HG03575 (cell line): ENCODE data around the gene IDH3A.

Experiments
- ATAC-seq: cut with Tn5 transposase; IDR thresholded peaks from one replicate; pipeline ENCODE4 v1.9.1; 2021; ENCODE audit not compliant: unreplicated experiment, insufficient number of reproducible peaks, low FRiP score; ENCODE audit errors: extremely low read depth

Gene IDH3A

DNA sequence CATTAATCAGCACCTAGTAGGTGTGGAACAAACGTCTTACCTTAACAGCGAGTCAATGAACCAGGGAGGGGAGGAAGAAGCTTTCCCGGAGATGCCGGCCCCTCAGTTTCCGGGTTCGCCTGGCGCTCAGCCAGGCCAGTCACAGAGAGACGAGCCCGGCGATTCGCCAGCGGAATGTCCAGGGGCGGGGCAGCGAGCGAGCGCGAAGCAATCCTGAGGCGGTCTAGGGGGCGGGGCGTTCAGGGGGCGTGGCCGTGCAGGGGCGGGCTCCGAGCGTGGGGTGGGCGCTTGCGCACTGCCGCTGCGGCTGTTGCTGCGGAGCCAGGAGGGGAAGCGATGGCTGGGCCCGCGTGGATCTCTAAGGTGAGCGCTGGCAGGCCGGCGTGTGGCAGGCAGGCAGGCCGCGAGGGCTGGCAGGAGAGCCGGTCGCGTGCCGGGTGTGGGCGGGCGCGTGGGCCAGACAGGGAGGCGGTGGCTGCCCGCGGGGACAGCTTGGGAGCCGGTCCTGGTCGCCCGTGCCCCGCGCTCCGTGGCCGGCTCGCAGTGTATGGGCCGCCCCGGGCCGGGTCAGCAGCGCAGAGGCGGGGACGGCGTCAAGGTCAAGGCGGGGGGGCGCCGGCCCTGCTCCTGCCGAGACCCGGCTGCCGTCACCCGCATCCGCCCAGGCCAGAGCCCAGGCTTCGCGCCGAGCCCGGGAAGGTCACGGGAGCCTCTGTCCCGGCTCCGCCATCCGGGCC, at the start of gene IDH3A:
Gene IDH3A, plus strand, starts transcription at position 295 of the 737 bp plus-strand sequence. Its CDS starts 42 bp downstream, at position 337.
- ATAC-seq: no peak

DNA sequence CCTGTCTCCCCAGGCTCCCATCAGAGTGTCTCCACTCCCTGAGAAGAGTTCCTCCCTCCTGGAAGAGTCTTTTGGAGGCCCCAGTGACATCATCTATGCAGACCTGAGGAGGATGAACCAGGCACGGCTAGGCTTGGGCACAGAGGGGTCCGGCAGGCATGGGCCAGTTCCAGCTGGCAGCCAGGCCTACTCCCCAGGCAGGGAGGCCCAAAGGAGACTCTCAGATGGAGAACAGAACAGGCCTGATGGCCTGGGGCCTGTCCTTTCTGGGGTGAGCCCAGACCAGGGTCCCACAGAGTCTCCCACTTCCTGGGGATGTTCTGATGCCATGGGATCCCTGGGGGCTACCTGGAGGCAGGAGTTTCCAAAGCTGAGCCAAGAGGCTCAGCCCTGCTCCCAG, 48.3 kb upstream of the IDH3A start:
- no peak for ATAC-seq

DNA sequence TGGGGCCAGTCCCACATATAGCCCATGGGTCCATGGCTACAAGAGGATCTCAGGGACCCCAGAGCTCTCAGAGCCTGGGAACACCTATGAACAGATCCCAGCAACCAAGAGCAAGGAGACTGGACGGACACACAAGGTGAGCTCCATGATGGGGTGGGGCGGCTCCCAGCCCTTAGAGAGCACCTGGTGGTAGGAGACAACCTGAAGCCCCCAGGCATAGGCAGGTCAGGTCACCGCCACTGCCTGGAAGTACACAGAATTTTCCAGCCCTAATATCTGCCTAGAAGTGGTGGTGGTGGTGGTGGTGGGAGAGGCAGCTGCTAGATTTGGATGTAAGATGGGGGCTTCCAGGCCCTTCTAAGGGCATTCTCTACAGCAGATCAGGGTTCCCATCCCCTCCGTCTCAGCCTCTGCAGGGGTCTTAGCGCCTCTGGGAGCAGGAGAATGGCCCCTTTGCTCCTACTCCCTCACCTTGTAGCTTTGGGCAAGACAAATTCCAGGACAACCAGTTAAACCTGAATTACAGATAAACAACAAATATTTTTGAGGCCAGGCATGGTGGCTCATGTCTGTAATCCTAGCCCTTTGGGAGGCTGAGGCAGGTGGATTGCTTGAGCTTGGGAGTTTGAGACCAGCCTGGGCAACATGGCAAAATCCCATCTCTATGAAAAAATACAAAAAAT, 47.6 kb upstream of the IDH3A start:
- no peak for ATAC-seq

DNA sequence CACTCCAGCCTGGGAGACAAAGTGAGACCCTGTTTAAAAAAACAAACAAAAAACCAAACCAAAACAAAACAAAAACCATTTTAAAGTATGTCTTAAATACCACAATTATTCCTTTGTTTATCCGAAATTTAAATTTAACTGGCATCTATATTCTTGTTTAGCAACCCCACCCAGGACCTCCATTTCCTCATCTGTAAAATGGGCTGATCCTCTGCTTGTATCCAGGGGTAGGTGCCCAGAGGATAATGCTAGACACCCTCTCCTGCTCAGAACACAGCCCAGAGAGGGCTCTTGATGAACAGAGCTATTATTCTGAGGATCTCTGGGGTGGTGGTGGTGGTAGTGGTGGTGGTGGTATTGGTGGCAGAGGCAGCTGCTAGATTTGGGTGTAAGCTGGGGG, 47.0 kb upstream of the IDH3A start:
- ATAC-seq: no peak

DNA sequence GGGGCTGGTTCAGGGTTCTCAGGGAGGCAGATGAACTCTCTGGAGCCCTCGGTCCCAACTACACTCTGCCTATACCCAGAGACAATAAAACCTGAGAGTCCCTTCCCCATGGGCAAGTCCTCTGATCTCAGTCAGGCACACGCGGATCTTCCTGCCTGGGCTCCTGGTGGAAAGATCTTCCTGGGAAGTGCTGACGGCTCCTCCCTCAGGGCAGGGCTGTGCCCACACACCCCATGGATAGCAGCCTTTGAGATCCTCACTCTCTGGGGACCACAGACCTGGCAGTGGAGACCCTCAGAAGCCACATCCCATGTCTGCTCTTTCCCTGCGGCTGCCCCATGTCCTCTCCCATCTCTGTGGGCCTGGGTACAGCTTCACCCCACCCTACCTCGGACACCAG, 46.4 kb upstream of the IDH3A start:
- ATAC-seq: no peak

DNA sequence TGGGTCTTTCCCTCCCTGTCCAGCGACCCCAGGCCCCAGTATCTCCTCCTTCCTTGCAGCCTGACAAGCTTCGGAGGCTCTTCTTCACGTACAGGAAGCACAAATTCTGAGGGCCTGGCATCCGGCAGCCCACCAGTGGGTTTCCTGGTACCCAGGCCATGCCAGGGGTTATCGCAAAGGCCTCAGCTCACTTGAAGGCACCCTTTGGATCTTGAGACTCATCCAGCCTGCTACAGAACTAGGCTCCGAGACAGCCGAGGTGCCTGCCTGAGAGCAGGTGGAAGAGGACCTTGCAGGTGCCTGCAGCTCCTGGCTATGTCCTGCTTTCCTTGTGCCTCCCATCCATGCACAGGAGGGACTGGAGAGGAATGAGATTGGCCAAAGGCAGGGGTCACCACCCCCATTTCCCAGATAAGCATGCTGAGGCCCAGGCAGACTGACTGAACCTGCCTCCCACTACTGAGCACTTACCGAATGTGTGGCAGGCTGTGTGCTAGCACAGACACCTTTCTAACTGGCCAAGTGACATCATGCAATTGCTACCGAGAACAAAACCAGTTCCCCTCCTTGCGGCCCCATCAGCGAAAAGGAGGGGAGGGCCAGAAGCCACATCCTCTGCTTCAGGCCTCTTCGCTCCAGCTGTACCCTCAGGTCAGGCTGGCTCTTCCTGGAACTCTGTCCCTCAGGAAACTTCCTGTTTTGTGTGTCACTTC, 45.6 kb upstream of the IDH3A start:
- ATAC-seq: no peak

DNA sequence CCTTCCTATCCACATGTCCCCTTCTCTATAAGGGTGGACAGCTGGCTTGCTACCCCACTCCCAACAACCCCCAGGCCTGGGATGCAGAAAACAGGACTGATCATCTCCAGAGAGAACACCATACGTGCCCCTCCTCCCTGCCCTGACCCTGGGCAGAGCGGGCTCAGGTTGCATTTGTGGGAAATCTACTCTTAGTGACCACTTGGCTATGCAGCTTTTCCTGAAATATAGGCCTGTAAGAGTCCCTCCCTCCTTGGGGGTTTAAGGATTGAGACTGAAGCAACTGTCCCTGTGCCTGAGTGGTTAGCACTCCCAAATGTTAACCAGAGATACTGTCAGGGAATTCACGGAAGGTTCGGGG, 45.1 kb upstream of the IDH3A start:
- ATAC-seq: no peak

DNA sequence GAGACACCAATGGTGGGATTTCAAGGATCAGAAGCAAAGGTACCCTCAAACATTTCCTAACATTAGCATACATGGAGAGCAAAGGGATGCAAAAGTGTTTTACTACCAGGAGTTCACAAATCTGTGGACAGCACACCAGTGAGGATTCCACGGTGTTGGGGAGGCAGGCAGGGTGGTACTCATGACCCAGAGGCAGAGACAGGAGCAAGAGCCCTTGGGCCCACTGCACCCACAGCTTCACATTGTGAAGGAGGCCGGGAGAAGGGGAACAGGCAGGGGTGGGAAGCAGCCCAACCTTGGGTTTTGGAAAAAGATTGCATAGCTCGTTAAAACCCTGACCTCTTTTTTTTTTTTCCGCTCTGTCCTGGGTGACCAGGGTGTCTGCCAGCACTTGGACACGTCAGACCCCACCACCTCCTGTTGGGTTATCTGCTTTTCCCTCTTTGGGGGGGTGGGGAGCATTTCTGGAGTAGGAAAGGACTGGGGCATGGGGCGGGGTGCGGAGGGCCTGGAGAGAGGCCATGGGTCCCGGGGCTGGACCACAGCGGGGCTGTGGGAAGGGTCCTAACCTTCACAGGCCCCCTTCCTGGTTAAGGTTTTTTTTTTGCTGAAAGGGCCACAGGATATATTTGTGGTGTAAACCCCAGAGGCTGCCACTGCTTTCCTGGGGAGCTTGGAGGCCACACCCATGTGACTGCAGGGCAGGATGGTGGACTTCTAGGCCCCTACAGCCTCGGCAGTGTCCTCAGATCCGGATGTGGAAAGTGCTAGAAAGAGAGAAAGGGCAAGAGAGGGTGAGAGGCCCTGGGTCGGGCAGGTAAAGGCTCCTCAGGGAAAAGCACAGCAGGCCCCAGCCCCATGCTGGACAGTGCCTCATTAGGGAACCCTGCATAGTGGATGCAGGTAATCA, 44.3 kb upstream of the IDH3A start:
- no peak for ATAC-seq

DNA sequence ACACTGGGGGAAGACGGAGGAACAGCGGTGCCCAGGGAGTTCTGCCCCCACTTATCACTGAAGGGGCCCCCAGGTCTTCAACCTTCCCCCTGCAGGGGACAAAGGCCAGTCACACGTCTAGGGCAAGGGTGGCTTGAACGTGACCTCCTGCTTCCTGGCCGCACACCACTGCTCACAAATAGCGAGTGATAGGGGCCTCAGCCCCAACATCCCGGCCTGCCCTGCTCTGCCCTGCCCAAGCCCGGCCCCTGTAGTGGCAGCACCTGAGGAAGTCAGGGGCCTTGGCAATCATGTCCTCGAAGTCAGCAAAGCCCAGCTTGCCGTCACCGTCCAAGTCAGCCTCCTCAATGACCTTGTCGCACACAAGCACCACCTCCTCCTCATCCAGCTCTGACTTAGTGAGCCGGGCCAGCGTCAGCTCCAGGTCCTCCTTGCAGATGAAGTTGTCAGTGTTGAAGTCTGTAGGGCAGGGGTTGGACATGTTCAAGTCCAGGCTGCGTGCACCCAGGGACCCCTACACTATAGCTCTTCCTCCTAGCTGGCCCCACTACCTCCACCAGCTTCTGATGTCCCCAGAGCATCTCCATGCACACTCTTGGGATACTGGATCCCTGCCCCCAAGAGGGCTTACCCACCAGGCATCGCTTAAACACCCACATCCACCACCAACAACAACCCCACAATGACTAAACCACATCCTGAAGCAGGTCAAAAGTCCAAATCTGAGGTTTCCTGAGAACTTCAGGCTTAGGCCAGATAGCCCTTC, 43.5 kb upstream of the IDH3A start:
- ATAC-seq: no peak

DNA sequence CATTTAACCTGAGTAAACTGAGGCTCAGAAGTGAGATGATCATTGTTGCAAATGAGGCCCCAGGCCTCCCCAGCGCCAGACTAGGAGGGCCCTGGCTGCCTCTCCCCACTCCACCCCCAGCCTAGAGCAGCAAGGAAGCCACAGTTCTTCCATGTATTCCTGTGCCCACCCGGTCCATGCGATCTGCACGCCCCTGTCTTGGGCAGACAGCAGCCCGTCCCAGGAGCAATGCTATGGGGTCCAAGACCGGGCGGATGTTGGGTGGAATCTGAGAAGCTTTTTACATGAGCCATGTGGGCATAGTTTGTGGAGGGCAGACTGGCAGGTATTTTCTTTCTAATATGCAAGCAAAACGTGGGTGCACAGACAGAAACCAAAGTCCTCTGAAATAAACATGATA, 41.7 kb upstream of the IDH3A start:
- ATAC-seq: no peak

DNA sequence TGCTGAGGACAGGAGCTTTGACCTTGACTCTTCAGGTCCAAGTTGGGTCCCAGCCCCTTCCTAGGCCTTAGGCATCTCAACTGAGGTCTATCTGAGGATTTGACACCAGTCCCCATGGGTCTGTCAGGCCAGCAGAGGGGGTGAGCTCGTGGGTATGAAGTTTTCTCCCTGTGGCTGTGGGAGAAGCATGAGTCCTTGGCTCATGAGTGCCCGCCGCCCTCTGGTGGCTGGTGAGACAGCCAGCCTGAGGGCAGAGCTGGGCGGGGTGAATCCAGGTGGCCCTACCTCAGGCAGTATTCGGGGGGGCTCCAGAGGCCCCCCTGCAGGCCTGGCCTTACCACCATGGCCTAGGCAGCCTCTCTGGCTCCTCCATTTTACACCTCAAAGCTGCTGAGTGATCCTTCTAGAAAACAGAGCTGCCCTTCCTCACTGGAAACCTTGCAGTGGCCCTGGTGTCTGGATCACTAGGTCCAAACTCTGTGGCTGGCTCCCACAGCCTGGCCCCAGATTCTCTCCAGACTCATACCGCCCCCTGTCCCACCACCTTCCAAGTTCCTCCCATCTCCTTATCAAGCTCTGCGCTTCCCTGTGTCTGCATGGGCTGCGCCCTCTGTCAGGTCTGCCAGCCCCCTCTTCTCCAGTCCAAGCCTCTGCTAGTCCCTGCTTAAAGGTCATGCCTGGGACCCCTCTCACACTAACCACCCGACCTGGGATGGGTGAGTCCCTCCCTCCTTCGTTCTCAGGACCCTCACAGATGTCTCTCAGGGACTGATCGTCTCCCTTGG, 40.7 kb upstream of the IDH3A start:
- ATAC-seq: no peak

DNA sequence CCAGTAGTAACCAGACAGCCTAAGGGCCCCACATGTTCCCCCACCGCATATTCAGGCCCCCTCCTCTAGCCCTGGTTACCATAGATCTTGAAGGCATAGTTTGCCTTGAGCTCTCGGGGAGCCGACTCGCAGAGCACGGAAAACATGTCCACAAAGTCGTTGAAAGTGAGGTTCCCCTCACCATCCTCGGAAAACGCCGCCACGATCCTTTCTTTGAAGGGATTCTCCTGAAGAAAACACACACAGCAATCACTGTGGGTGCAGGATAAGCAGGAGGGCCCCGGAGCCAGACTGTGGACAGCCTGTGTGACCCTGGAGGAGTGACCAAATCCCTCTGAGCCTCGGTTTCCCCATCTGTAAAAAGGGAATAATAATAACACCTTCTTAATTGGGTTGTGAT, 40.0 kb upstream of the IDH3A start:
- ATAC-seq: no peak

DNA sequence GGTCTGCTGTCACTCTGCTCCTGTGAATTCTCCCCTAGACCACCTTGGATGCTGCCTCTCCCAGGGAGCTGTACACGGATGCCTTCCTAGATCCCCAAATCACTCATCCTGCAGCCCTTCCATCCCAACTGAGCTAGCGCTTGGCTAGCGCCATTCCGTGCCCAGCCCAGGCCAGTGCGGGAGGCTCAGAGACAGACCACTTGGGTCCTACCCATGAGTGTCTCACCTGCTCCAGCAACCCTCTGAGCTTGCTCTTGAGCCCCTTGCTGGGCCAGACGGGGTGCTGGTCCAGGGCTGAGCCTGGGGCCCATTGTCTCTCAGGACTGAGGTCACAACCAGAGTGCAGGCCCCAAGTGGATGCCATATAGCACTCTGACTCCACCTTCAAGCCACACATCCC, 39.1 kb upstream of the IDH3A start:
- ATAC-seq: no peak

DNA sequence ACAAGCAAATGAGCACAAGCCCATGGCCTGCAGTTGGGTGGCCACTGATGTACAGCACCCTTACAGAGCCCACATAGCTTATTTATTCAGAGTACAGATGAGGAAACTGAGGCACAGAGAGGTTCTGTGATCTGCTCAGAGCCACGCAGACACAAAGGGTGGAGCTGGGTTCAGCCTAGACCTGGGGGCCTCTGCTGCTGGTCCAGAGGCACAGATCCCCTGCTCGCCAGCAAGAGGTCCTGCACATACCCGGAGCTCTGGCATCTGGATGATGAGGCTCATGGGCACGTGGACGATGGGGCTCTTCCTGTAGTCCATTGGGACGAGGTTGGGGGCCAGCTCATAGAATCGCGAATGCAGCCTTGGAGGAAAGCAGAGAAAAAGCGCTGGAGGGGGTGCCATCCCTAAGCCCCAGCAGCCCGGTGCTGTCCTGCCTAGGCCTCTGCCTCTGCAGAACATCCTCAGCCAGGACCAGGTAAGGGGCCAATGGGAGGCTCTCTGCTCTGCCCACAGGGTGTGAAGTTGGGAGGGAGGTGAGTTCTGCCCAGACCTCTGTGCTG, 38.2 kb upstream of the IDH3A start:
- no peak for ATAC-seq

DNA sequence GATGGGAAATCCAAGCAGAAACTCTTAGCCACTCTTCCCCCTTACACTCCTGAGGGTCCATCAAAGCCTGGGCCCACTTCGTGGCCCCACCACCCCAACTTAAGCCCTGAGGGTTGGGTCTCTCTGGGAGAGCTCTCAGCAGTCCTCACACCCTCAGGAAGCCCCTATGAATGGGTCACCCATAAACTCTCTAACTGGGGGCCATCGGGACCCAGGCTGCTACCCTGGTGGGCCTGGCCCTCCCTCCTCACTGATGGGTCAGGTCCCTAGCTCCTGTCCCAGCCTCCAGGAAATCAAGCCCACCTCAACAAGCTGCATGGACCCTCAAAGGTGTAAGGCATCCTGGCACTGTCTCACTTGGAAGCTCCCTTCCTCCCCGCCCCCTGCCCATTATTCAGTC, 37.4 kb upstream of the IDH3A start:
- ATAC-seq: no peak

DNA sequence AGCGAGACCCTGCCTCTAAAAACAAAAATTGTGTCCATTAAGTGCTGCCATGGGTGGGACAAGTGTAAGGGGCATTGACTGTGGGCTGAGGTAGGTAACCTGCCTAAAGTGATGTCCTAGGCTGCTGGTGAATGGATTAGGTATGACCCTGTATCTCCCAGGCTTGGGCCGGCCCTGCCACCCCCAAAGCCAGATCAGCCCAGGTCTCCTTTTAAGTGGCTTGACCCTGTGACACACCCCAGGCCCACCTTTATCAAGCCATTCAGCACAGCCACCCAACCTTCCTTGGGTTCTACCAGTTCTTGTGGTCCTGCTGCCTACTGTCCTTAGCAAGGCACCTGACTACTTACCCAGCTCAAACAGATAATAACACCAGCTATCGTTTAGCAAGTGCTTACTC, 36.6 kb upstream of the IDH3A start:
- ATAC-seq: no peak

DNA sequence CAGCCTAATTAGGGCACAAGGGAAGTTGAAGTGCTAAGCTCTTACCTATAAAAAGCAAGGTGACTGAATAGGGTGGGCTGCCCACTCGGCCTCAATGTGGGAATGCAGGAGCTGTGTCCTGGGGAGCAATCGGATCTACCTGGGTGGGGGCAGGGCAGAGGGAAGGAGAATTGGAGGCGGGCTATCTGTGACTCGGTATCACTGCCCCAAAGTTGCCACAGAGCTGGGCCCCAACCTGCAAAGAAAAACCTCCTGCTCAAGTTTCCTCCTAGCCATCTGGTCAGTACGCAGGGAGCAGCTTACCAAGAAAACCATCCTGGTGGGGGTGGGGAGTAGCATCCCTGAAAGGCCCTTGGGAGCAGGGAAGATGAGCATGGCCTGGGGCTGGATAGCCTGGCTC, 28.6 kb upstream of the IDH3A start:
- no peak for ATAC-seq

DNA sequence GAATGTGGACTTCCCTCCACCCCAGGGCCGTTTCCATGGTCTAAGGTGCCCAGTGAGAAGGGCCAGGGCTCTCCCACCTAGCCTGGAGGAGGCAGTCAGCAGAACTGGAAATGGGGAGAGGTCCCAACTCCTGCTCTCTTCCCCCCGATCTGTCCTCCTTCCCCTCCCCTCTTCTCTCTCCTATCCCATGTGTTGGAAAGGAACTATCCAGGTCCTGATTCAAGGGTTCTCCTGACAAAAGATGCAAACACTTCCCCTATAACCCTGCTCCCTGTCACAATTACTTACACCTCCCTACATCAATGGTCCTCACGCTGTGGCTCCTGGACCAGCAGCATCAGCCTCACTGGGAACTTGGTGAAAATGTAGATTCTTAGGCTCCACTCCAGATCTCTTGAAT, 23.9 kb upstream of the IDH3A start:
- ATAC-seq: no peak
